Body of pancreas (tissue), 4 donors: ENCODE measurements around the gene TMCO4. TPM values are rescaled to one million over a fixed set of nuclear protein-coding genes. Genes with fewer than 3 reads are reported as not detected.

Source experiments
- ATAC-seq: fragments of 150-250 bp; one replicate; pipeline ENCODE4 v1.9.1; 2016
- DNase-seq, 4 donors: peaks; one replicate each; pipeline ENCODE4 v3.0.0-alpha.2; 2019
- H3K27ac ChIP-seq, 4 donors: fragments of 200-600 bp; sonication (generic); 1 replicate in 3 of 4; 2 replicates in 1 of 4; pipeline versions ENCODE4 v1.5.1 to v1.6.1; 2016 to 2019; ENCODE audit warnings: mild to moderate bottlenecking in 1 of 4, mixed read lengths in 1 of 4, moderate library complexity in 1 of 4
- H3K27me3 ChIP-seq, 2 donors: fragments of 200-600 bp; sonication (generic); one replicate each; pipeline ENCODE4 v1.6.0; 2016; ENCODE audit warnings: mild to moderate bottlenecking in 1 of 2
- H3K36me3 ChIP-seq, 2 donors: fragments of 200-600 bp; sonication (generic); replicated peaks in 1 of 2; 2 replicates each; pipeline ENCODE4 v1.5.1; 2016; ENCODE audit warnings: low read depth in 2 of 2; ENCODE audit not compliant: insufficient read depth in 1 of 2
- H3K4me1 ChIP-seq: fragments of 200-600 bp; sonication (generic); one replicate; pipeline ENCODE4 v1.6.0; 2016
- H3K4me3 ChIP-seq, 2 donors: fragments of 200-600 bp; sonication (generic); 1 replicate in 1 of 2; 2 replicates in 1 of 2; pipeline ENCODE4 v1.5.1; 2016 to 2019
- H3K9me3 ChIP-seq, 3 donors: fragments of 200-600 bp; sonication (generic); 1 replicate in 2 of 3; 2 replicates in 1 of 3; pipeline ENCODE4 v1.5.1; 2016
- POLR2A ChIP-seq, 3 donors: fragments of 450-650 bp; IDR thresholded peaks; one replicate each; pipeline ENCODE4 v1.6.1; 2016; ENCODE audit warnings: antibody characterized with exemption in 3 of 3, mild to moderate bottlenecking in 2 of 3
- WGBS, 2 donors: methylation state at CpG; one replicate each; pipeline ENCODE4 v1.1.5; 2017; 5-methylcytosine and 5-hydroxymethylcytosine counted together
- intact Hi-C: fragments of 100-400 bp; cut with DNase I; formaldehyde crosslinking; loops from one replicate; pipeline ENCODE4 v1.15.1; 2023
- total RNA-seq, 2 donors: library from RNA; depleted of rRNA; stranded (reverse); fragments of >200 nt; gene quantifications; one replicate each; pipeline ENCODE4 v1.1.0, GENCODE V29; 2016
- TF ChIP-seq, protein P1 (sequence below), 7 experiments: fragments of 450-650 bp in 4 of 7; fragments of 200-600 bp in 3 of 7; sonication (generic) in 3 of 7; IDR thresholded peaks; one replicate each; pipeline ENCODE4 v1.5.1; 2016 to 2019; ENCODE audit warnings: antibody characterized with exemption in 7 of 7

The TMCO4 gene
- total RNA-seq, 2 donors from 2014 or later: 31.3 to 36.3 TPM

DNA sequence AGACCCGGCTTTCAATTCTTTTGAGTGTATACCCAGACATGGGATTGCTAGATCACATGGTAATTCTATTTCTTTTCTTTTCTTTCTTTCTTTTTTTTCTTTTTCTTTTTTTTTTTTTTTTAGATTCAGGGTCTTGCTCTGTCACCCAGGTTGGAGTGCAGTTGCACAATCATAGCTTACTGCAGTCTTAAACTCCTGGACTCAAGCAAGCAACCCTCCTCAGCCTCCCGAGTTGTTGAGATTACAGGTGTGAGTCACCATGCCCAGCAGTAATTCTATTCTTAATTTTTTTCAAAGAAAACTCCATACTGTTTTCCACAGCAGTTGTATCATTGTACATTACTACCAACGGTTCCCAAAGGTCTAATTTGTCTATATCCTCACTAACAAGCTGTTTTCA, 28.8 kb upstream of the TMCO4 start:
- intact Hi-C loops: no loop called here
- ATAC-seq: no peak

DNA sequence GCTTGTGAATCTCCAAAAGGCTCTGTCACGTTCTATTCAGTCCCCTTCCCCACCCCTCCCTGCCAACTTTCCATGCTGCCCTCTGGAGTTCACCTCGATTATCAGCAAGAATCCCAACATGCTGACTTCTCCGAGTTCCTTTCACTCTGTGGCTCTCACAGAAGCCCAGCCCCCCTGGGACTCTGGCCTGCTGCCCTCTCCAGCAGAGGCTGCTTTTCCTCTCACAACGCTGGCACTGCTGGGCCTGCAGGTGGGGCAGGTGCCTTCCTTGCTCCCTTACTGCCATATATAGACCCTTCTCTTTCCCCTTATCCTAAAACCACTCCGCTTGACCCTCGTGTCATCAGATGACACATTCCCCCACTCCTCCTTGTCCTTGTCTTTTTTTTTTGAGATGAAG, 25.6 kb upstream of the TMCO4 start:
- Histone ChIP-seq H3K9me3 (no peaks in the 10 kb centered on the region), H3K27me3 (no peaks in the 10 kb centered on the region), H3K4me3 (no peak overlapping the region), H3K4me1 (peaks cover 18% of the 10 kb centered on the region), H3K36me3 (no peaks in the 10 kb centered on the region), H3K27ac (peak overlapping the region in 3 of 4 donors; percentile 0 to 42 (median 21))
- DNase-seq (peak; percentile 82 to 94 (median 86)), ATAC-seq (peak; percentile 96)
- intact Hi-C loops: no loop called here
- 15 to 26% methylated on average over 6 of the region's 6 CpGs for WGBS, 2 donors
- TF ChIP-seq, protein P1, sequence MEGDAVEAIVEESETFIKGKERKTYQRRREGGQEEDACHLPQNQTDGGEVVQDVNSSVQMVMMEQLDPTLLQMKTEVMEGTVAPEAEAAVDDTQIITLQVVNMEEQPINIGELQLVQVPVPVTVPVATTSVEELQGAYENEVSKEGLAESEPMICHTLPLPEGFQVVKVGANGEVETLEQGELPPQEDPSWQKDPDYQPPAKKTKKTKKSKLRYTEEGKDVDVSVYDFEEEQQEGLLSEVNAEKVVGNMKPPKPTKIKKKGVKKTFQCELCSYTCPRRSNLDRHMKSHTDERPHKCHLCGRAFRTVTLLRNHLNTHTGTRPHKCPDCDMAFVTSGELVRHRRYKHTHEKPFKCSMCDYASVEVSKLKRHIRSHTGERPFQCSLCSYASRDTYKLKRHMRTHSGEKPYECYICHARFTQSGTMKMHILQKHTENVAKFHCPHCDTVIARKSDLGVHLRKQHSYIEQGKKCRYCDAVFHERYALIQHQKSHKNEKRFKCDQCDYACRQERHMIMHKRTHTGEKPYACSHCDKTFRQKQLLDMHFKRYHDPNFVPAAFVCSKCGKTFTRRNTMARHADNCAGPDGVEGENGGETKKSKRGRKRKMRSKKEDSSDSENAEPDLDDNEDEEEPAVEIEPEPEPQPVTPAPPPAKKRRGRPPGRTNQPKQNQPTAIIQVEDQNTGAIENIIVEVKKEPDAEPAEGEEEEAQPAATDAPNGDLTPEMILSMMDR (IDR thresholded peaks at IDR 0.05): peak in 6 of 7 experiments; percentile 8 to 63 (median 47)
- TF ChIP-seq POLR2A (IDR thresholded peaks at IDR 0.05): peak in 1 of 3 donors; percentile 25

More for the DNA sequence above, 28.8 kb upstream of the TMCO4 start:
- H3K9me3 ChIP-seq: no peaks in the 10 kb centered on the region
- H3K4me1 ChIP-seq: peaks cover 18% of the 10 kb centered on the region
- no peak for TF ChIP-seq POLR2A (IDR thresholded peaks at IDR 0.05)
- H3K4me3 ChIP-seq: no peak overlapping the region
- H3K27ac ChIP-seq: no peak overlapping the region
- H3K27me3 ChIP-seq: no peaks in the 10 kb centered on the region
- no peak for DNase-seq
- WGBS, 2 donors: 69 to 75% methylated on average over 3 of the region's 3 CpGs
- no peaks in the 10 kb centered on the region for H3K36me3 ChIP-seq

- H3K9me3 ChIP-seq: no peaks in the 10 kb centered on the region
- WGBS, 2 donors: 55 to 78% methylated on average over 4 of the region's 4 CpGs
- H3K36me3 ChIP-seq: no peaks in the 10 kb centered on the region
- peaks cover 21% of the 10 kb centered on the region for H3K4me1 ChIP-seq
- DNase-seq (no peak), ATAC-seq (no peak)
- H3K27ac ChIP-seq: no peak overlapping the region
- TF ChIP-seq, protein P1 (IDR thresholded peaks at IDR 0.05): no peak
- no peak for TF ChIP-seq POLR2A (IDR thresholded peaks at IDR 0.05)
- no peaks in the 10 kb centered on the region for H3K27me3 ChIP-seq
- intact Hi-C loops: no loop called here
- H3K4me3 ChIP-seq: no peak overlapping the region
Measured at GRCh38 chr1:19824541-19824940, 24.8 kb upstream of the TMCO4 start.

DNA sequence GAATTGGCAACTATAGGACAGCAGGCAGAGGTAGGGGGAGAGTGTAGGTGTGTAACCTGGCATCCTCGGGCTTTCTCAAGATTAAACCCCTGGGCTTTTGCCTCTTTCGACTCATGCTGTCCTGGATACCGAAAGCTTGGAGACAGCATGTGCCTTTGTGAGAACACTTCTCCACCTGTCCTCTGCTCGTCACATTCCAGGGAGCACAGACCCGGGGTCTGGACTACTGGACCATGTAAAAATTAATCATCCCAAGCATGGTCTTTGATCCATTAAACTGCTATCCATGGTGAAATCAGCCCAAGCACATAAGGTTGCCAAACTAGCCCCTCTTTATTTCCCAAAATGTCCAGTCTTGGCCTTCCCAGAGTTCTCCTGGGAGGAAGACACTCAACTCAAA, 24.3 kb upstream of the TMCO4 start:
- WGBS, 2 donors: 84 to 93% methylated on average over 5 of the region's 5 CpGs
- intact Hi-C loops: no loop called here
- H3K36me3 ChIP-seq: no peaks in the 10 kb centered on the region
- H3K4me1 ChIP-seq: peaks cover 26% of the 10 kb centered on the region
- no peak overlapping the region for H3K27ac ChIP-seq
- H3K4me3 ChIP-seq: no peak overlapping the region
- TF ChIP-seq, protein P1 (IDR thresholded peaks at IDR 0.05): no peak
- no peak for TF ChIP-seq POLR2A (IDR thresholded peaks at IDR 0.05)
- DNase-seq (no peak), ATAC-seq (no peak)
- H3K9me3 ChIP-seq: no peaks in the 10 kb centered on the region
- no peaks in the 10 kb centered on the region for H3K27me3 ChIP-seq

GRCh38 chr1:19819701-19820100, 20.0 kb upstream of the TMCO4 start:
- H3K27ac ChIP-seq: peak overlapping the region in 3 of 4 donors; percentile 49 to 97 (median 96)
- no peak for TF ChIP-seq POLR2A (IDR thresholded peaks at IDR 0.05)
- TF ChIP-seq, protein P1 (IDR thresholded peaks at IDR 0.05): no peak
- no peaks in the 10 kb centered on the region for H3K36me3 ChIP-seq
- intact Hi-C loops: no loop called here
- no peaks in the 10 kb centered on the region for H3K9me3 ChIP-seq
- ATAC-seq (no peak), DNase-seq (peak in 1 of 4 donors; percentile 34)
- H3K4me1 ChIP-seq: peaks cover 52% of the 10 kb centered on the region
- no peaks in the 10 kb centered on the region for H3K27me3 ChIP-seq
- no peak overlapping the region for H3K4me3 ChIP-seq
- 51 to 73% methylated on average over 5 of the region's 5 CpGs for WGBS, 2 donors
